ENCODE measurements around the gene SCTR. TPM values are rescaled to one million over a fixed set of nuclear protein-coding genes. Genes with fewer than 3 reads are reported as not detected.

The SCTR gene
- total and polyA plus RNA-seq, 2 of the 13 experiments (the other 11 are each of a cell fraction or from before 2014, with no cell fraction given) = not detected

DNA sequence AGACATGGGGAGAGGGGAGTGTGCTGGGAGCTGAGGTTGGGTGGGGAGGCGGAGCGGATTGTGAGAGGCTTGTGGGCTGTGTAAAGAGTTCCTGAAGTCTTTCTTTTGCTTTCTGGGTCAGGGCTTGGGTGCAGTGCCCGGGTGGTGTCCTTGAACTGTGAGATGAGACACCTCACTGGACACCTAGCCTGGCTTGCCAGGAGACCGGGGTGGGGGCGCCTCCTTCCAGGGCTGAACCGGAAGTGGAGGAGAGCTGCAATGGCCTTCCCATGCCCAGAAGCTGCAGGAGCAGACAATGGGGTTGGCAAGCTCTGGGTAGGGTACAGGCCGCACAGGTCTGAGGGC, 88.4 kb downstream of the SCTR start (continued):
- TF ChIP-seq ZNF589 (CRISPR knock-in tag; conservative IDR thresholded peaks at IDR 0.05) (no peak), ZNF644 (CRISPR knock-in tag; IDR thresholded peaks at IDR 0.05; ENCODE audit: low read depth) (no peak), ZNF784 (CRISPR knock-in tag; IDR thresholded peaks at IDR 0.05; ENCODE audit: borderline replicate concordance) (no peak), NR1H2 (CRISPR knock-in tag; IDR thresholded peaks at IDR 0.05; ENCODE audit: borderline replicate concordance, low read depth) (no peak), ZNF577 (CRISPR knock-in tag; IDR thresholded peaks at IDR 0.05; ENCODE audit: borderline replicate concordance, low read depth) (no peak), GTF2F1 (IDR thresholded peaks at IDR 0.05; ENCODE audit: low read length) (no peak), SAP130 (CRISPR knock-in tag; IDR thresholded peaks at IDR 0.05; ENCODE audit: low read depth) (no peak), ZNF800 (CRISPR knock-in tag; IDR thresholded peaks at IDR 0.05) (no peak), MTERF4 (CRISPR knock-in tag; IDR thresholded peaks at IDR 0.05) (no peak), TFDP2 (CRISPR knock-in tag; IDR thresholded peaks at IDR 0.05) (no peak), MEF2D (CRISPR knock-in tag; IDR thresholded peaks at IDR 0.05) (0 out of 2 replicates have a peak, but pooled peaks have one; percentile 49), ZNF768 (CRISPR knock-in tag; IDR thresholded peaks at IDR 0.05) (no peak), ZNF329 (CRISPR knock-in tag; IDR thresholded peaks at IDR 0.05; ENCODE audit: low read depth) (no peak), ZNF619 (CRISPR knock-in tag; IDR thresholded peaks at IDR 0.05) (no peak), ZNF260 (CRISPR knock-in tag; IDR thresholded peaks at IDR 0.05; ENCODE audit: borderline replicate concordance, low read depth) (no peak), ISL2 (CRISPR knock-in tag; IDR thresholded peaks at IDR 0.05) (no peak), ZNF7 (CRISPR knock-in tag; IDR thresholded peaks at IDR 0.05) (no peak), ZNF253 (CRISPR knock-in tag; IDR thresholded peaks at IDR 0.05; ENCODE audit: borderline replicate concordance) (no peak), ZNF530 (CRISPR knock-in tag; IDR thresholded peaks at IDR 0.05; ENCODE audit: low read depth) (no peak)
- TF ChIP-seq, protein P1, sequence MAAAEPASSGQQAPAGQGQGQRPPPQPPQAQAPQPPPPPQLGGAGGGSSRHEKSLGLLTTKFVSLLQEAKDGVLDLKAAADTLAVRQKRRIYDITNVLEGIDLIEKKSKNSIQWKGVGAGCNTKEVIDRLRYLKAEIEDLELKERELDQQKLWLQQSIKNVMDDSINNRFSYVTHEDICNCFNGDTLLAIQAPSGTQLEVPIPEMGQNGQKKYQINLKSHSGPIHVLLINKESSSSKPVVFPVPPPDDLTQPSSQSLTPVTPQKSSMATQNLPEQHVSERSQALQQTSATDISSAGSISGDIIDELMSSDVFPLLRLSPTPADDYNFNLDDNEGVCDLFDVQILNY (CRISPR knock-in tag; conservative IDR thresholded peaks at IDR 0.05) = no peak
- TF ChIP-seq, protein P2, sequence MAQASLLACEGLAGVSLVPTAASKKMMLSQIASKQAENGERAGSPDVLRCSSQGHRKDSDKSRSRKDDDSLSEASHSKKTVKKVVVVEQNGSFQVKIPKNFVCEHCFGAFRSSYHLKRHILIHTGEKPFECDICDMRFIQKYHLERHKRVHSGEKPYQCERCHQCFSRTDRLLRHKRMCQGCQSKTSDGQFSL (CRISPR knock-in tag; IDR thresholded peaks at IDR 0.05) = no peak
- TF ChIP-seq, protein P3, sequence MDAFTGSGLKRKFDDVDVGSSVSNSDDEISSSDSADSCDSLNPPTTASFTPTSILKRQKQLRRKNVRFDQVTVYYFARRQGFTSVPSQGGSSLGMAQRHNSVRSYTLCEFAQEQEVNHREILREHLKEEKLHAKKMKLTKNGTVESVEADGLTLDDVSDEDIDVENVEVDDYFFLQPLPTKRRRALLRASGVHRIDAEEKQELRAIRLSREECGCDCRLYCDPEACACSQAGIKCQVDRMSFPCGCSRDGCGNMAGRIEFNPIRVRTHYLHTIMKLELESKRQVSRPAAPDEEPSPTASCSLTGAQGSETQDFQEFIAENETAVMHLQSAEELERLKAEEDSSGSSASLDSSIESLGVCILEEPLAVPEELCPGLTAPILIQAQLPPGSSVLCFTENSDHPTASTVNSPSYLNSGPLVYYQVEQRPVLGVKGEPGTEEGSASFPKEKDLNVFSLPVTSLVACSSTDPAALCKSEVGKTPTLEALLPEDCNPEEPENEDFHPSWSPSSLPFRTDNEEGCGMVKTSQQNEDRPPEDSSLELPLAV (CRISPR knock-in tag; conservative IDR thresholded peaks at IDR 0.05; ENCODE audit: low read depth) = no peak
